GM19463 (cell line): Measurements from ENCODE around the gene ARAP2.
"Not testable (repeated sequence)": the region's sequence is repeated elsewhere in the genome, so short reads cannot be mapped to it uniquely, and the experiment has no call there.

Experiments
- ATAC-seq: cut with Tn5 transposase; IDR thresholded peaks from one replicate; pipeline ENCODE4 v1.9.1; 2021; ENCODE audit warnings: mild to moderate bottlenecking, moderate library complexity; ENCODE audit not compliant: unreplicated experiment

ARAP2 gene

DNA sequence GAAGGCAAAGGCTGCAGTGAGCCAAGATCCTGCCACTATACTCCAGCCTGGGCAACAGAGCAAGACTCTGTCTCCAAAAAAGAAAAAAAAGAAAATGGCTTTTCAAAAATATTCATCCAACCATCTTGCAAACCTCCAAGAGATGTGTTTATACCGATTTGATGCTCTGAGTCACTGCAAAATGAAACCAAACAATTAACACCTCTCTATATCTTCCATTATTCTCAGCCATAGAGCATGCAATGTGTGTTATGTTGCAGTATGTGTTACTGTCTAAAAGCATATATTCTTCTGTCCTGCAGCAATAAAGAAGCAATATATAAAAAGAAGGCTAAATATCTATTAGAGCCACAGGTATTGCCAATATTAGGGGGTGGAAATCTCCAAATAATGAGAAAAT, 51.4 kb downstream of the ARAP2 start:
- ATAC-seq = no peak

DNA sequence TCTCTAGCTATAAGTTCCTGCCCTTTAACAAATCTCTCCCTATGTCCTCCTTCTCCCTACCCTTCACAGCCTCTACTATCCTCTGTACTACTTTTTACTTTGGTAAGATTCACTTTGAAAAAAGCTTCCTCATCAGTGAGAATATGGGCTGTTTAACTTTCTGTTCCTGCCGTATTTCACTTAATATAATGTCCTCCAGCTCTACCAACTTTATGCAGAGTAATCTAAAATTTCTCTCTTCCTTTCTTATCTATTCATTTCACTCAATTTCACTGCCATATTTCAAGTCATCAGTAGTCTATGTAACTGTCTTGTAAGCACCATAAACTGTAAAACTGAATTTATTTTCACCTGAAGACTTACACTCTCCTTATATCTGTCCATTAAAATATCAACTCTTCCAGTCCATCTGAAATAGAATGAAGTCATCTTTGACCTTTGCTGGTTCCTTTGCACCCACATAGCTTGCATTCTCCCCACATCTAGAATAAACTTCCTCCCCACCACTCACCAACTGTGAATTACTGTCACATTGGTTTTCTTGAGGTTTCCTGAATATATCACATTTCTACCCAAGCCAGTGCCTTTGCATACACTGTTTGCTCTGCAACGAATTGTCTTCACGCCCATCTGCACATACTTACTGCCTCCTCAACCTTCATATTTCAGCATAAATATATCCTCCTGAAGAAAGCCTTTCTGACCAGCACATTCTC, 54.6 kb downstream of the ARAP2 start:
- ATAC-seq = peak; percentile 59

DNA sequence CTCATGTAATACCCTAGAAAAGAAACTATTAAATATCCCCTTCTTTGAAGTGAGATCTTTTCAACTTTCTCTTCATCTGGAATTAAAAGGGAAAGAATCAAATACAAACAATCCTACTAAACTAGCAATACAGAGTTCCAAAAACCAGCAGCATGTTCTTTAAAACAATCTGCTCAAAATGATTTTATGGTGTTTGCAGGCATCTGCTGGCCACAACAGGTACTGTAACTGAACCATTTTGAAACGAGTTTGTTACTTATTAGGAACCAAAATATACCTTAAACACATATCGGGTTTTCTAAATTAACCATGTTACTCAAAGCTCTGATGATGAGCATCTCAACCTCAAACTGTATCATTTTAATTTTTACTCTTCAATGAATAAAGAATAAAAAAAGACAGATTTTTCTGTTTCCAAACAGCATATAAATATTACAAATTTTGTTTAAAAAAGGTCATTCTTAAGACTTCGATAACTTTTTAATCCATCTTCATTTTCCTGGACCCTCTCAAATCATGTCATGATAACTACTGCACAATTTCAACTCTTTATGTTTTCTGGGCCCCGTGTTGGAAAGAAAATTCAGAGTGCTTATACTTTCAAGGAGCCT, 56.5 kb downstream of the ARAP2 start:
- ATAC-seq = no peak

DNA sequence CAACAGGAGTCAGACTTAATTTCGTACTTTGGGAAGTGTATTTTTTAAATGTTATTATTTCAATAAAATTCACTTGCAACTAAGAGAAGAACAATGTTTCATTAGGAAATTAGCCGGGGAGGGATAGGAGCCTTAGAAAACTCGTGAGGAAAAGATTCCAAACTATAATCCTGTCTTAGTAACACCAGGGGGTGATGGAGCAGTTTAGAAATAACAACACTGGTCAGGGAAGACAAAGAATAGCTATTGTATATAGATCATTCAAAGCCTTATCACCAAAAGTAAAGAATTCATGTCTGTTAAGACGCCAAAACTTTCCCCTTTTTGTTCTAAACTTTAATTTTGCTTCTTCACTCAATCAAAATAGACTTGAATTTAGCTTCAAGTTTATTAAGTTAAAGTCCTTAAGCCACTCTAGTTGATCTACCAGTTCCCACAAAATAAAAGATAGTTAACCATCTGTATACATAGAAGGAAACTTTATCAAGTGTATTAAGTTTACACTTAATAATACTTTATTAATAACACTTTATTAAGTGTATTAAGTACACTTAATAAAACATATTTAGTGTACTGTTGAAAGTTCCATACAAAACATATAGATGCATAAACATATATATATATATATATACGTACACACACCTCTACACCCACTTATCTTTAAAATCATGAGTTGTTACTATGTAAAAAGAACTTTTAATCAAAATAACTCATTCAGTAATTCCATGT, 60.5 kb downstream of the ARAP2 start:
- no peak for ATAC-seq

DNA sequence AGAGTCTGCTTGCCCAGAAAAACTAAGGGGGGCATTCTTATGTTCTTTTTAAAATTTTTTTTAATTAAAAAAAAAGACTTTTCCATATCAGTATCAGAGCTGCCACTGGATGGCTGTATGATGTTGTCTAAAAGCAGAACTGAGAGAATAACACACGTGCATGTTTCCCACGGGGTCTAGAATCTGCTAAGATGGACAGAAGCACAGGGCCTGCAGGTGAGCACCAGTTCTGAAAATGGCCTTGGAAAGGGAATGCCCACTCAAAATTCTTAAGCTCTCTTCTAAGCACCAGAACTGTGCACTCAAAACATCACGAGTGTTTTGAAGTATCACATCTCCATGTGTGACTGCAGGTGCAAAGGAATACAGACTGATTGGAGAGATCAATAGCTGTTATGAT, 61.1 kb downstream of the ARAP2 start:
- ATAC-seq = no peak

DNA sequence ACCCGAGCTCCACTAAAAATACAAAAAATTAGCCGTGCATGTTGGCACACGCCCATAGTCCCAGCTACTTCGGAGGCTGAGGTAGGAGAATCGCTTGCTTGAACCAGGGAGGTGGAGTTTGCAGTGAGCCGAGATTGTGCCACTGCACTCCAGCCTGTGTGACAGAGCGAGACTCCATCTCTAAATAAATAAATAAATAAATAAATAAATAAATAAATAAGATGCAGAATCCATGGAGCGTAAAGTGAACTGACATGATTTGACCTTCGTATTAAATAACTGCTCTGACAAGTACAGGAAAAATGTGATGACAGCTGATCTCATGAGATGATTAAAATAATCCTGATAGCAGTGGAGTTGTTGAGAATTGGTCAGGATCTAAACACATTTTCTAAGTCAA, 62.0 kb downstream of the ARAP2 start:
- ATAC-seq = not testable (repeated sequence)

DNA sequence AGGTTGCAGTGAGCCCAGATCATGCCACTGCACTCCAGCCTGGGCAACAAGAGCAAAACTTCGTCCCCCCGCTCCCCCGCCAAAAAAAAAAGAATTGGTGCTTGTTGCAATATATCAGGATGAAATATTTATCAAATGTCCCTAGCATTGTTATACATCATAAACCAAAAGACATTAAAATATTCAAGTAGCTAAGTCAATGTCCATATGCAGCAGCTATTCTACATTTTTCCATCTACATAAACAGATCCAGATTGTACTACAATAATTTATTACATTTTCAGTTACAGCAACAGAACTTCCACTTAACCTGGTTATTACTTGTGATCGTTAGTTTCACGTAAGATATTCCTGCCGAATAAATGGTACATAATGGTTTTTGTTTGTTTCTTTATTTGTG, 64.1 kb downstream of the ARAP2 start:
- no peak for ATAC-seq

DNA sequence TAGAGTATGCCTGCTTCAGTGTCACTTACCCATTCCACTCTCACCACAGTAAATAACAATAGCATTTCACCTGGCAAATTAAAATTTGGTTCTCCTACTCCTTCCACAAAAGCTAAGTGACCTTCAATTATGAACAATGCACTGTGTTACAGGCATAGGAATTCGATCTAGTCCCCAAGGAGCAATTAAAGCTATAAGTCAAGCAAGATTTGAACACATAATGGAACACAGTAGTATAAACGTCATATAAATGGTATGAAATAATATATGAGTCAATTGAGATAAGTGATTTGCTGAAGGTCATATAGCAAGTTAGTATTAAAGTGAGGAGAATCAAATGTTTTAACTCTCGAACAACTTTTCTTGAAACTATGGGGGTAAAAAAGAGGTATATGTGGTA, 65.8 kb downstream of the ARAP2 start:
- ATAC-seq = no peak

DNA sequence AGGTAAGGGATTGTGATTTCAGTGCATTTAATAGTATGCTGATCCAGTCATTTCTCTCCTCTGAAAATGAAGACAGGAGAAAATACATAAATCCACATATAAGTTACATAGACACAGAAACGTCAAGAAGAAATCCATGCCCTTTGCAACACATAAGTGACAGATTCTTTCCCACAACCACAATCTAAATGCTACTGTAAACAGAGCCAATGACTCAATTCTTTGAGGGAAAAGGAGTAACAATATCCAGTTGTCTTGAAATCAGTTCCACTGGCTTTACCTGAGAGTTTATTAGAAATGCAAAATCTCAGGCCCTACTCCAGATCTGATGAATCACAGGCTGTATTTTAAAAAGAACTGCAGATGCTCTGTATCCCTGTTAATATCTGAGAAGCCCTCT, 66.4 kb downstream of the ARAP2 start:
- no peak for ATAC-seq

DNA sequence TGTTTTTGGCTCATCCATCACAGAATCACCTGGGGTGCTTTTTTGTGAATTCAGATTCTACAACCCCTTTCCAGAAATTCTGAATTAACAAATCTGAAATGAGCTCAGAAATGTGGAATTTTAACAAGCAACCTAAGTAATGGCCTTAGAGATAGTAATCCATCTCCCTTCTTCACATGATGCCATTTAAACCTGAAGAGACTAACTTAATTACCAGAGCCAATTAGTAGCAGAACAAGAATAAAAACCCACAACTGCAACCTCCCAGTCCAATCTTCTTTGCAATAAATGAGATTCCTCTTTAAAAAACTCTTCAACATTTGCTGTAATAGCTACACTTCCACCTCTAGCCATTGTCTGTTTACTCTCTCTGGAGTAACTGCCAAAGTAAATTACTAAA, 69.7 kb downstream of the ARAP2 start:
- ATAC-seq = no peak

DNA sequence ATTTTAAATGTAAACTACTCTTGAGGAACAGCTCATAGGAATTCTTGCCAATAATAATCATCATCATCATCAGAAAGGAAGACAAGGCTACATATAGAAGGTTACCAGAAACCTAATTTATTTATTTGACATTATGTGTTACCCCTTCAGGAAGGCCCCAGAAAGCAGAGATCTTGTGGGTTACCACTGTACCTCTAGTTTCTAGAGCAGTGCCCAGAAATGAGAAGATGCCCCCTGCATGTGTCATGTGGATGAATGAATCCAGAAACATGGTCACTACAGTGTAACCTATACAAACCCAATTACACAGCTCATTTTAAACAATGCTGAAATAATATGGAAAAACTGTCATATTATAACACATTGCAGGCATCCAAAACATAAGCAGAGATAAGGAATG, 70.4 kb downstream of the ARAP2 start:
- no peak for ATAC-seq

DNA sequence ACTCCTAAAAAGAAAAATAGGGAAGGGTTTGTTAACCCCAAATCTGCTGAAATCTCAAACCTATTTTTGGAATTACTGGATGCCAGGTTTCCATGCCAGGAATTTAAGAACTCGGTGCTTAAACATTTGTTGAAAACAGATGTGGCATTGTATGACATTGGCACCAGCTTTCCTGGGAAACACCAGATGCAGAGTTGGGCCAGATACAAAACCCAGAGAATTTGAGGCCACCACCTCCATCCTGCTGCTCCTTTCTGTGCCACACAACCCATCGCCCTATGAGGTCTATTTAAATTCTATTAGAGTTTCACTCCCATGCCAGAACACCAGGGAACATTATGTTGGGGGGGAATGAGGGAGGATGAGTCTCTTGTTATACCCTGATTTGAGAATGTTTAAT, 71.7 kb downstream of the ARAP2 start:
- ATAC-seq = no peak

DNA sequence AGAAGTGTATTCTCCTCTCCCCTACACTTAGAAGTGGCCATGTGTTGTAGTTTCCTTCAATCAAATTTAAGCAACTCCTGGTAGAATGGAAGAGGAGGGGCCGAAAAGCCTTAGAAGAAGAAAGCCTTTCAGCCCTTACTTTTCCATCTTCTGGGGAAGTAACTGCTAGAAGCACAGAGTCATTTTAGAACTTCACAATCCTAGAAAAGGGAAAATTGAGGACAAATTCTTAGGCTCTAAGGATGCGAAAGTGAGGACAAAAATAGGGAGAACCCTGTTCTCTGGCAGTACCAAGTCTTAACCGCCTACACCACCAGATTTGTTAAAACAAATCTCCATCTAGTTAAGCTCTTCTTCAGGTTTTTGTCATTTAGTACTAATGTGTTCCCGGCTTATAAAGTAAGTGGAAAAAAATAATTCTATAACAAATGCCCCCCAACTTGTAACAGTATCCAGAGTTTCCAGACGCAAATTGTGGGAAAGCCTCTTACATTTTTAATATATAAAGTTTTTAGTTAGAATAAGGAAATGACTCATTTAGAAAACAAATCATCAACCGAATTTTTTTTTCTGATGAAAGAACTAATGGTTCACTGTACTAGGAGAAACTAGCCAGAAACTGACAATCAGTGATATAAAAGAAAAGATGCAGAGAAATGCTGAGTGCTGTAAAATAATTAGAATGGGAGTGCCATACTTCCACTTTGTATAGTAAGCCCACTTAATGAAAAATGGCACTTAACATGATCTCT, 76.0 kb downstream of the ARAP2 start:
- ATAC-seq = no peak

DNA sequence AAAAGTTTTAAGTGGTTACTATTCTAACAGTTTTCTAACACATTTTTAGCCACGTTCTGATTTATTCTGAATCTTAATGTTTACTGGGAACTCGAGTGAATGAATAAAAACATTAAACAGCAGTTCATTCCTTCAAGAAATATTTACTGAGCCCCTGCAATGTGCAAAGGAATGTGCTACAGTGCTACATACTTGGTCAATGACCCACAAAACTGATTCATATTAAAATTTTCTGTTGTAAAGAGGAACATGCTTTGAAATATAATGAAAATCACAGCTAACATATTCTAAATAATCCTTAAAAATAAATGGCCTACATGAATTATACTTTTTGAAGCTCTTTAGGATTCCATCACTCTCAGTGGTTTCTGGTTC, 78.7 kb downstream of the ARAP2 start:
- ATAC-seq = no peak

DNA sequence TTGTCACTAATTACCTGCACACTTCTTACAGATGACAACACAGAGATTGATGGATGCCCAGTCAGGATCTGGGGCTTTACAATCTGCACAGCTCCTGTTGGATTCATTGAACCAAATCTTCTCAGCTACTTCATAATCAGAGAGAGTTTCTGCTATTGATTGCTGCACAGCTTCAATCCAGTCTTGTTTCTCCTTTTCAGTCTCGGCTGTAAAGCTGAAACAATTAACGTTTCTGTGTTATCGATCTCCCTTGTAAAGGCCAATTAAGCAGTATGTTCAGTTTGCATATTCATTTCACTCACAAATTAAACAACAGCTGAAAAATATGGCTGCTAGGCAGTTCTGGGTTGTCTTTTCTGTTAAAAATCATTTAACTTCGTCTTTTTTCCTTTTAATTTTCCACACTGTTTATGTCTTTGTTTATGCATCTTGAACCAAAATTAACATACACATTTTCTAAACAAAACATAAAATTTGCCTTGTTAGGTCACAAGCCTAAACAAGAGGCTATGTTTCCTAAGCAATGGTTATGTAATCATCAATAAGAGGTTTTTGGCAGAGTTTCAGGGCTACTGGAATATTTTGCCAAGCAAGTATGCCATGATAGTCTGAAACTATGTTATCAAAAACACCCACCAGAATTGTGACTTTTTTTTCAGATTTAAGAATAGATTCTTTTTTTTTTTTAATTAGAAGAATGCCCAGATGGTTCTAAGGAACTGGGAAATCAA, 79.2 kb downstream of the ARAP2 start:
- ATAC-seq = no peak

DNA sequence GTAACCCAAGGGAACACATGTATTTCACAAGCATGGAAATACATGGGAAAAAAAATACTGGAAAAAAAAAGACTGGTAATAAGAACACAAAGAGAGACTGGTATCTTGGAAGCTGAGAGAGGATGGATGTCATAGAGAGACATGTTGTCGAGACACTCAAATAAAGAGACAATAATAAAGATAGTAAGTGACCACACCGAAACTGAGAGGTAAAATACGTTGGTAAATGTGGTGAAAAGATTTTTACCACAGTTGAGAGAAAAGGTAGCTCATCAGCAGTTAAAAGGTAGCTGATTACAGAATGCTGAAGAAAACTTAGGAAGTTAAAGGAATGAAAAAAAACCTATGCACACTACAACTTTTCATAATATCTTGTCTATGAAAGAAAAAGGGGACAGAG, 81.1 kb downstream of the ARAP2 start:
- ATAC-seq = no peak

DNA sequence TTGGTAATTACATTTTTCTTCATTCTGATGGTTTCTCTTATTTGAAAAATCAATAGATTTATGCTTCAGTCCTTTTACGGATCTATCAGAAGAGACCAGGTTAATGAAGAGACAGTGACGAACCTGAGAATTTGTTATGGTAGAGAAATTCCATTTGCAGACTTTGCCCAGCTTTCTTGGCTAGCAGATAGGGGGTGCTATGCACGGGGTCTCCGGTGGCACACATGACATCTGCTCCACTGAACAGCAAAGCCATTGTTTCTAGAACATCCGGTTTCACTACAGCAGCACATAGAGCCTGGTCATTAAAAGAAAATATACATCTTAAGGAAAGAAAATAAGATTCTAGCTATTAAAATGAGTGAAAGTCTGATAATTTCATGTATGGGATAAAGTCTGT, 85.1 kb downstream of the ARAP2 start:
- no peak for ATAC-seq

DNA sequence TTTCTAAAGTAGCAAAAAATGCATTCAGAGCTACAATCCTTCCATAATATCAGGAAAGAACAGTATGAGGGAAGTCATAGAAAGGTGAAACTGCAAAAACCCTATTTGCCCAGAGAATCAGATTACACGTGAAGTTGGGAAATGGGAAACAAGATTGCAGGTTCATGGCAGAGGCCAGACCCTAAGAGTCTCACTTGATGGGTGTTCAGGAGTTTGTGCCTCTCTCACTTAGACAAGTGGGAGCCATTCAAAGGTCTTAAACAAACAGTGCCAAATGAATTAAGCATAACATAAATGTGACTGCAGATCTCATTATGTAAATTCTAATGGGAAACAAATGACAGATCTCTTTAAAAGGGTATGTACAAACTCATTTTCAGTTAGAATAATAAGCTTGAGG, 91.6 kb downstream of the ARAP2 start:
- no peak for ATAC-seq

DNA sequence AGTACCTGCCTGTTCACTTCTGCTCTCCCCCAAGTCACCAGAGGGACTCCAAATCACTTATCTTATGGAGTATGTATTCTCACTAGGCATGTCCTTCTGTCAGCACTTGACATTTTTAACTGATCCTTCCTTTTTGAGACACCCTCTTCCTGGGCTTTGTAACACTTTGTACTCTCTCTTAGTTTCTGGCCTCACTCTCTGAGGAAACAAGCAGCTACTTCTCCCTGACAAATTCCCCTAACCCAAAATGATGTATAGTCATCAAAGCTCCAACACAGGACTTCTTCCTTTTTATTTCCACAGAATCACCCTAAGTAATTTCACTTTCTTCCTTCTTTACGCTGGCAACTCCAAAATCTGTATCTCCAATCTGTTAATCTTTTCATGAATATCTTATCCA, 101.8 kb downstream of the ARAP2 start:
- no peak for ATAC-seq

DNA sequence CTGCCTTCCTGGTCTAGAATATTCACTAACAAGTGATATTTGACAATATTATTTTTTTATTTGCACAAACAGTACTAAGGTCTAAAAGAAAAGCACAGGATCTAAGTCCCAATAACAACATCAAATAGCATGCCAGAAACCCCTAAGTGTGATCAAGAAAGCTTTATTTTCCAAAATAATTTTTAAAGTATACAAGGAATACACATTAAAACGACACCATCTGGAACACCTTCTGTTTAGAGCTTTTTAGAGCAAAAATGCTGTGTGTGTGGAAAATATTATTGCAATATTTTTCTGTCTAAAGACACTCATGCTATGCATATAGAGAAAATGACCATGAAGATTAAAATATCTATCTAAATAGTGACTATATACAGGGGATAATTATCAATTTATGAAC, 103.1 kb downstream of the ARAP2 start:
- no peak for ATAC-seq

DNA sequence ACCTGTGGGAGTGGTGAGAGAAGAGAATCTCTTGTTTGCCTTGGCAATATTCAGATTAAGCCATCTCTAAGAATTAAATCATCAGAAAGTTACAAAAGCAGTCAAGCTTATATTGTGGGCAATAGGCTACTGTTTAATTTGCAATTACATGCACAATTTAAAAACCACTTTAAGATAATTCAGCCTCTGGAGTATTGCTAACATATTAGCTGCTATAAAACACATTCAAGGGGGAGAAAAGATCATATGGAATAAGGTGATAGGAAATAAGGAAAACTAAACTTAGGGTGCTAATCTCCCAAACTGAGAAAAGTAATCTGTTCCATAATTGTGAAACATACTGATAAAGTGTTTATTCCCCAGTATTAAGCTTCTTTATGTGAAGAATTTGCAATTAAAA, 103.9 kb downstream of the ARAP2 start:
- no peak for ATAC-seq
